Islet of Langerhans (tissue), 1 donor: ENCODE data around the gene HELZ.
"Not testable (repeated sequence)": the region's sequence is repeated elsewhere in the genome, so short reads cannot be mapped to it uniquely, and the experiment has no call there.

Experiments
- FAIRE-seq: peaks from one replicate; lab custom pipeline; 2011; peaks lifted over from hg19 to GRCh38; lab: Jason Lieb, UNC

The HELZ gene

GRCh38 chr17:67229109-67229955 lies 15.7 kb downstream of the HELZ start:
- FAIRE-seq = no peak

- no peak for FAIRE-seq
Observed at GRCh38 chr17:67227488-67227887, 17.5 kb downstream of the HELZ start.

- FAIRE-seq = no peak
Observed at GRCh38 chr17:67225316-67225715, 19.7 kb downstream of the HELZ start.

GRCh38 chr17:67224736-67225135 lies 20.3 kb downstream of the HELZ start:
- no peak for FAIRE-seq

- no peak for FAIRE-seq
Observed at GRCh38 chr17:67223924-67224323, 21.1 kb downstream of the HELZ start.

- FAIRE-seq = no peak
Observed at GRCh38 chr17:67221062-67221998, 23.7 kb downstream of the HELZ start.

- FAIRE-seq = no peak
Observed at GRCh38 chr17:67218385-67218950, 26.5 kb downstream of the HELZ start.

GRCh38 chr17:67217446-67217845 lies 27.6 kb downstream of the HELZ start:
- FAIRE-seq = no peak

GRCh38 chr17:67216578-67217320 lies 28.2 kb downstream of the HELZ start:
- FAIRE-seq = no peak

- no peak for FAIRE-seq
Observed at GRCh38 chr17:67215991-67216421, 29.0 kb downstream of the HELZ start.

- no peak for FAIRE-seq
Observed at GRCh38 chr17:67212714-67213417, 32.1 kb downstream of the HELZ start.

GRCh38 chr17:67212231-67212630 lies 32.8 kb downstream of the HELZ start:
- no peak for FAIRE-seq

- no peak for FAIRE-seq
Observed at GRCh38 chr17:67211742-67212141, 33.3 kb downstream of the HELZ start.

- no peak for FAIRE-seq
Observed at GRCh38 chr17:67210915-67211314, 34.1 kb downstream of the HELZ start.

- no peak for FAIRE-seq
Observed at GRCh38 chr17:67208232-67208631, 36.8 kb downstream of the HELZ start.

GRCh38 chr17:67203818-67204217 lies 41.2 kb downstream of the HELZ start:
- FAIRE-seq = no peak

- no peak for FAIRE-seq
Observed at GRCh38 chr17:67202503-67202902, 42.5 kb downstream of the HELZ start.

GRCh38 chr17:67200727-67201301 lies 44.2 kb downstream of the HELZ start:
- no peak for FAIRE-seq

- FAIRE-seq = no peak
Observed at GRCh38 chr17:67198131-67198530, 46.9 kb downstream of the HELZ start.

GRCh38 chr17:67197023-67197422 lies 48.0 kb downstream of the HELZ start:
- FAIRE-seq = not testable (repeated sequence)

- FAIRE-seq = no peak
Observed at GRCh38 chr17:67196422-67196821, 48.6 kb downstream of the HELZ start.
